GM12878 (cell line): Measurements from ENCODE around the gene REM1. TPM values are rescaled to one million over a fixed set of nuclear protein-coding genes. Genes with fewer than 3 reads are reported as not detected.

Experiments used
- CEBPZ ChIP-seq: fragments of 150-350 bp; IDR thresholded peaks from 2 replicates; pipeline ENCODE4 v1.6.1; 2016; ENCODE audit warnings: low read depth, low read length
- CTCF ChIP-seq, 3 experiments: IDR thresholded peaks in 2 of 3; conservative IDR thresholded peaks in 1 of 3; 2 replicates each; pipeline ENCODE4 v1.5.1; 2011; ENCODE audit warnings: low read depth in 3 of 3, low read length in 3 of 3, mild to moderate bottlenecking in 3 of 3, control low read depth in 2 of 3, moderate library complexity in 2 of 3, inconsistent platforms in 1 of 3, mixed read lengths in 1 of 3; ENCODE audit not compliant: control insufficient read depth in 2 of 3, insufficient read depth in 1 of 3; ENCODE audit errors: extremely low read depth in 1 of 3
- FOXK2 ChIP-seq: fragments of 450-650 bp; IDR thresholded peaks from 2 replicates; pipeline ENCODE4 v1.6.1; 2017; ENCODE audit warnings: mild to moderate bottlenecking, moderate library complexity
- GATAD2B ChIP-seq: fragments of 450-650 bp; conservative IDR thresholded peaks from 2 replicates; pipeline ENCODE4 v1.6.1; 2017; ENCODE audit warnings: low read depth, mild to moderate bottlenecking, moderate library complexity
- IRF5 ChIP-seq: fragments of 450-650 bp; IDR thresholded peaks from 2 replicates; pipeline ENCODE4 v1.6.1; 2017; ENCODE audit warnings: borderline replicate concordance
- KDM1A ChIP-seq: fragments of 200-600 bp; sonication (generic); IDR thresholded peaks from 2 replicates; pipeline ENCODE4 v1.6.1; 2016; ENCODE audit warnings: borderline replicate concordance
- KLF5 ChIP-seq: fragments of 450-650 bp; IDR thresholded peaks from 2 replicates; pipeline ENCODE4 v1.6.1; 2014; ENCODE audit warnings: mild to moderate bottlenecking; ENCODE audit not compliant: partially characterized antibody
- NFXL1 ChIP-seq: fragments of 450-650 bp; IDR thresholded peaks from 2 replicates; pipeline ENCODE4 v1.6.1; 2017; ENCODE audit warnings: antibody characterized with exemption, mild to moderate bottlenecking, borderline replicate concordance
- PRDM15 ChIP-seq: fragments of 450-650 bp; formaldehyde crosslinking; IDR thresholded peaks from 2 replicates; pipeline ENCODE4 v1.4.0; 2020; ENCODE audit warnings: mild to moderate bottlenecking, moderate library complexity
- SP1 ChIP-seq: IDR thresholded peaks from one replicate; pipeline ENCODE4 v1.6.1; 2011; ENCODE audit warnings: low read depth, low read length
- SPI1 ChIP-seq: IDR thresholded peaks from 2 replicates; pipeline ENCODE4 v1.6.1; 2011; ENCODE audit warnings: low read depth, mild to moderate bottlenecking, low read length, moderate library complexity, borderline replicate concordance; ENCODE audit not compliant: insufficient read depth
- ZNF592 ChIP-seq: fragments of 450-650 bp; IDR thresholded peaks from 2 replicates; pipeline ENCODE4 v1.6.1; 2017; ENCODE audit warnings: mild to moderate bottlenecking, moderate library complexity
- polyA plus RNA-seq, 11 experiments: library from polyadenylated mRNA; depleted of rRNA in 4 of 11; unstranded in 6 of 11; stranded (reverse) in 5 of 11; fragments of >200 nt; fragmentation: Nextera tagmentation in 4 of 11; fragmentation: Illumina TruSeq in 1 of 11; extraction: Ambion mirVana in 4 of 11; extraction: Trizol in 1 of 11; gene quantifications; 1 replicate in 1 of 11; 2 replicates in 10 of 11; pipeline versions ENCODE4 v1.2.1 to v1.2.3, GENCODE V29; 2011 to 2016; ENCODE audit warnings: inconsistent platforms in 2 of 11, missing spikeins in 2 of 11, low read depth in 1 of 11
- total RNA-seq, 4 experiments: library from RNA; depleted of rRNA in 3 of 4; stranded (reverse); fragments of >200 nt in 3 of 4; fragmentation: Illumina TruSeq in 1 of 4; extraction: Trizol in 1 of 4; gene quantifications; 2 replicates each; pipeline versions ENCODE4 v1.2.1 to v1.2.3, GENCODE V29; 2013 to 2021

Gene REM1
- total and polyA plus RNA-seq, 10 of the 15 experiments (the other 5 are each of a cell fraction or from before 2014, with no cell fraction given), result not detected

- TF ChIP-seq IRF5, result no peak
- TF ChIP-seq SP1, result peak; percentile 40
- TF ChIP-seq PRDM15 (CRISPR knock-in tag), result no peak
- no peak for TF ChIP-seq CEBPZ
- TF ChIP-seq NFXL1, result no peak
- peak; percentile 58 for TF ChIP-seq KLF5
- TF ChIP-seq ZNF592, result no peak
- TF ChIP-seq CTCF (IDR thresholded peaks at IDR 0.05 in 2 of 3, conservative IDR thresholded peaks at IDR 0.05 in 1 of 3; ENCODE audit: control insufficient read depth in 2 of 3, extremely low read depth in 1 of 3, insufficient read depth in 1 of 3, low read depth in 3 of 3, low read length in 3 of 3), result peak; percentile 90 to 99 (median 99); a peak in 5 of 6 replicates
- peak; percentile 57; the same call in 1 of the 2 replicates for TF ChIP-seq FOXK2
- TF ChIP-seq GATAD2B, result peak; percentile 39
- TF ChIP-seq KDM1A, result no peak
- peak; percentile 43; the same call in 1 of the 2 replicates for TF ChIP-seq SPI1
These were observed 39.3 kb downstream of the REM1 start, which contains the start of gene HM13 (continued) for GRCh38 chr20:31514154-31515071.
